ENCODE measurements around the gene TNKS1BP1.
A peak's percentile ranks its signal among the peaks of the same experiment; 100 is the strongest.
"Not testable (repeated sequence)": the region's sequence is repeated elsewhere in the genome, so short reads cannot be mapped to it uniquely, and the experiment has no call there.

TNKS1BP1 gene

GRCh38 chr11:57287884-57288283, 36.9 kb downstream of the TNKS1BP1 start:
- DNase-seq (ENCODE audit: low read depth) = no peak
- TF ChIP-seq CTCF (conservative IDR thresholded peaks at IDR 0.05; ENCODE audit: low read depth, low read length) = no peak
- no peak overlapping the region for H3K4me3 ChIP-seq (ENCODE audit: low read length)

GRCh38 chr11:57283231-57283990, 41.3 kb downstream of the TNKS1BP1 start:
- no peak overlapping the region for H3K4me3 ChIP-seq (ENCODE audit: low read length)
- no peak for TF ChIP-seq CTCF (conservative IDR thresholded peaks at IDR 0.05; ENCODE audit: low read depth, low read length)
- no peak for DNase-seq (ENCODE audit: low read depth)

- H3K4me3 ChIP-seq (ENCODE audit: low read length); DNase-seq (ENCODE audit: low read depth): not testable (repeated sequence)
These were observed 43.2 kb downstream of the TNKS1BP1 start for GRCh38 chr11:57281546-57281945.

GRCh38 chr11:57279116-57279515, 45.6 kb downstream of the TNKS1BP1 start:
- no peak for TF ChIP-seq CTCF (conservative IDR thresholded peaks at IDR 0.05; ENCODE audit: low read depth, low read length)
- H3K4me3 ChIP-seq (ENCODE audit: low read length) = no peak overlapping the region
- DNase-seq (ENCODE audit: low read depth) = no peak

- H3K4me3 ChIP-seq (ENCODE audit: low read length) = no peak overlapping the region
- no peak for TF ChIP-seq CTCF (conservative IDR thresholded peaks at IDR 0.05; ENCODE audit: low read depth, low read length)
- no peak for DNase-seq (ENCODE audit: low read depth)
These were observed 46.0 kb downstream of the TNKS1BP1 start for GRCh38 chr11:57278721-57279095.

DNA sequence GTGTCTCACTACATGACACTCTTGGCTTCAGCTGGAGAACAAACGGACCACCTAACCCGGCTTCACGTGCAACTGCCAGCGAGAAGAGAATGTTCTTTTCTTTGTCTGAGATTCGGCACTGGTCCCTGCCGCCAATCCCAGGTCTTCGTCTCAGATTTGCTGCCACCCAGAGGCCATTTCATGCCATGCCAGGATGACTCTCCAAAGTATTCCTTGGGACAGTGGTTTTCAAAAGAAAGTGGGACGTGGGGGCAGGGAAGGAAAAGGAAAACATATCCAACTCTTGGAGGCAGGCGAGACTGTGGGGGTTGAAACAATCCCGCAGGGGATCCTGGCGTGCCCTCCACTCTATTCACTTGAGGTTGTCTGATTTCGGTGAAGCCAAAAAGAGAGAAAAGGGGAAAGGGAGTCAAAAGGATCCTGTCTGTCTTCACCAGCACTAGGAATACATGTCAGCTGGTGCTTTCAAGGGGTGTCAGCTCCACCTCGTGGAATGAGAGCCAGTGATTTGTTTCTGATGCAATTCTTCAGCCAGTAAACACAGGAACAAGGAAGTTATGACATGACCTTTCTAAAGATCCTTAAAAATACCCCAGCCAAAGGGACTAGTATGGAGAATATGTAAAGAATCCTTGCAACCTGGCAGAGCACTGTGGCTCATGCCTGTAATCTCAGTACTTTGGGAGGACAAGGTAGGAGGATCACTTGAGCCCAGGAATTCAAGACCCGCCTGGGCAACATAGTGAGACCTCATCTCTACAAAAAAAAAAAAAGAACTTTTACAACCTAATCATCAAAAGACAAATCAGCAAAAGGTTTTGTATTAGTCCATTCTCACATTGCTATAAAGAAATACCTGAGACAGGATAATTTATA, 46.7 kb downstream of the TNKS1BP1 start:
- no peak overlapping the region for H3K4me3 ChIP-seq (ENCODE audit: low read length)
- DNase-seq (ENCODE audit: low read depth) = peak; percentile 51
- peak; percentile 91 for TF ChIP-seq CTCF (conservative IDR thresholded peaks at IDR 0.05; ENCODE audit: low read depth, low read length)

DNA sequence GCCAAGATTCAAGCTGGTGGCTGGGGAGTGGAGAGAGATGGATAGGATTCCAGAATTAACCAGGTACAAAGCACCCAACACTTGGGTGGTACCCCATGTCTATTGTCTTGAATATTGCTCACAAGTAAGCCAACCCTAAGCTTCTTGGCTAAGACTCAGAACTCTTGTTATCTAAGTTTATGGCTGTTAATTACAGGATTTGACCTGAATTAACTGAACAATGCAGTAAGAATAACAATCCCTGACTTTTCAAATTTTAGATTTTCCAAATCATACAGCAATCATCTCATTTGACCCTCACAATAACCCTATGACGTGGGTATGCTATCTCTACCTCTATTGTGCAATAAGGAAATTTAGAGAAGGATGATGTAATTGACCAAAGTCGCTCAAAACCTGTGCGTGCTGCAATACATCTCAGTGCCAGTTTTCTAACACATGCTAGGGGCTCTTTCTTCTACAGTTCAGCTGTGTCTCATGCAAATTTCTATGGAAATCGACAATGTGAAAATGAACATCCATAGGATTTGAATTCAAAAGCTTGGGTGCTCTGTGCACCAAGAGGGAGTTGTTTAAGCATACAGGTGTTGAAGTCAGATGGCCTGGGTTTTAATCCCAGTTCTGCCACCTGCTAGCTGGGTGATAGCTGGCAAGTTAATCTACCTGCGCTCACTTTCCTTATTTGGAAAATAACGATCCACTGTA, 47.6 kb downstream of the TNKS1BP1 start:
- no peak for TF ChIP-seq CTCF (conservative IDR thresholded peaks at IDR 0.05; ENCODE audit: low read depth, low read length)
- H3K4me3 ChIP-seq (ENCODE audit: low read length) = no peak overlapping the region
- no peak for DNase-seq (ENCODE audit: low read depth)
